Activated CD4-positive, alpha-beta memory T cell treated with anti-CD3 and anti-CD28 coated beads for 36 hours (primary cell): ENCODE results near the gene NME7. TPM values are rescaled to one million over a fixed set of nuclear protein-coding genes. Genes with fewer than 3 reads are reported as not detected.

Experiments used
- CTCF ChIA-PET: fragments of 350-600 bp; sonication (Branson Sonifier 250); formaldehyde crosslinking; loops from one replicate; lab custom pipeline; 2021; ENCODE audit warnings: antibody characterized with exemption, inconsistent platforms; lab: Charles Lee
- POLR2A ChIA-PET: fragments of 350-600 bp; sonication (Branson Sonifier 250); formaldehyde crosslinking; loops from one replicate; lab custom pipeline; 2021; ENCODE audit warnings: antibody characterized with exemption; lab: Charles Lee
- DNase-seq: peaks from one replicate; pipeline ENCODE4 v3.0.0-alpha.2; 2020
- H3K27ac Mint-ChIP-seq: one replicate; pipeline ENCODE4 v1.8.0; 2021; ENCODE audit warnings: mixed read lengths
- H3K27me3 Mint-ChIP-seq: one replicate; pipeline ENCODE4 v1.8.0; 2021; ENCODE audit warnings: mixed read lengths
- H3K36me3 Mint-ChIP-seq: one replicate; pipeline ENCODE4 v1.8.0; 2021; ENCODE audit warnings: mixed read lengths
- H3K4me1 Mint-ChIP-seq: one replicate; pipeline ENCODE4 v1.8.0; 2021; ENCODE audit warnings: low read depth, mixed read lengths
- H3K4me3 Mint-ChIP-seq: one replicate; pipeline ENCODE4 v1.8.0; 2021; ENCODE audit warnings: mild to moderate bottlenecking, mixed read lengths
- H3K9me3 Mint-ChIP-seq: one replicate; pipeline ENCODE4 v1.8.0; 2021; ENCODE audit warnings: mixed read lengths
- intact Hi-C: fragments of 100-400 bp; cut with micrococcal nuclease; formaldehyde crosslinking; loops from one replicate; pipeline ENCODE4 v1.15.1; 2023
- total RNA-seq, 2 experiments: library from RNA; stranded (reverse); gene quantifications; one replicate each; pipeline ENCODE4 v1.2.3, GENCODE V29; 2021

NME7 gene
- total RNA-seq, 2 experiments from 2014 or later = 12.9 to 15.9 TPM

GRCh38 chr1:169117014-169117413 lies 250.6 kb downstream of the NME7 start:
- Mint-ChIP-seq H3K4me1 (peaks cover 13% of the 10 kb centered on the region), H3K27me3 (peaks cover 5% of the 10 kb centered on the region), H3K9me3 (no peaks in the 10 kb centered on the region), H3K27ac (peak overlapping the region; percentile 43), H3K4me3 (no peak overlapping the region), H3K36me3 (peaks cover 5% of the 10 kb centered on the region)
- no peak for DNase-seq
- CTCF ChIA-PET = interaction anchor here (0.6 to 1.4 kb wide), 4 partner anchors 9 to 514 kb away, joined by 3 to 4 read pairs (median 3); partner anchors contain the start of gene ATP1B1
- POLR2A ChIA-PET = interaction anchor here (1.1 to 1.2 kb wide), 2 partner anchors 12 to 67 kb away, joined by 3 read pairs; no protein-coding TSS in a partner anchor
- intact Hi-C loops = no loop called here

GRCh38 chr1:169115891-169116585 lies 251.6 kb downstream of the NME7 start:
- H3K9me3 Mint-ChIP-seq = no peaks in the 10 kb centered on the region
- ChIA-PET POLR2A (interaction anchor here (0.5 to 1.2 kb wide), 3 partner anchors 13 to 234 kb away, joined by 3 to 4 read pairs (median 3); no protein-coding TSS in a partner anchor), CTCF (interaction anchor here (0.9 to 1.4 kb wide), 2 partner anchors 8 to 513 kb away, joined by 3 to 4 read pairs; no protein-coding TSS in a partner anchor)
- peak; percentile 71 for DNase-seq
- peaks cover 6% of the 10 kb centered on the region for H3K27me3 Mint-ChIP-seq
- H3K4me1 Mint-ChIP-seq = peaks cover 16% of the 10 kb centered on the region
- intact Hi-C loops = no loop called here
- no peak overlapping the region for H3K4me3 Mint-ChIP-seq
- peak overlapping the region; percentile 9 for H3K27ac Mint-ChIP-seq
- peaks cover 6% of the 10 kb centered on the region for H3K36me3 Mint-ChIP-seq

- DNase-seq = no peak
- peaks cover 33% of the 10 kb centered on the region for H3K4me1 Mint-ChIP-seq
- no peak overlapping the region for H3K27ac Mint-ChIP-seq
- no peak overlapping the region for H3K4me3 Mint-ChIP-seq
- CTCF ChIA-PET = no interaction called here
- POLR2A ChIA-PET = no interaction called here
- H3K27me3 Mint-ChIP-seq = peaks cover 9% of the 10 kb centered on the region
- no peaks in the 10 kb centered on the region for H3K9me3 Mint-ChIP-seq
- intact Hi-C loops = no loop called here
- H3K36me3 Mint-ChIP-seq = peaks cover 6% of the 10 kb centered on the region
Observed at GRCh38 chr1:169113613-169114119, 253.9 kb downstream of the NME7 start.

- ChIA-PET POLR2A (no interaction called here), CTCF (interaction anchor here (0.6 kb wide), 1 partner anchor 353 kb away, joined by 3 read pairs; no protein-coding TSS in a partner anchor)
- peaks cover 6% of the 10 kb centered on the region for H3K36me3 Mint-ChIP-seq
Observed at GRCh38 chr1:169112241-169112640, 255.4 kb downstream of the NME7 start.

GRCh38 chr1:169111472-169111871 lies 256.1 kb downstream of the NME7 start:
- no peak for DNase-seq
- peaks cover 20% of the 10 kb centered on the region for H3K27me3 Mint-ChIP-seq
- H3K4me3 Mint-ChIP-seq = no peak overlapping the region
- peaks cover 6% of the 10 kb centered on the region for H3K36me3 Mint-ChIP-seq
- ChIA-PET POLR2A (no interaction called here), CTCF (interaction anchor here (0.6 kb wide), 1 partner anchor 354 kb away, joined by 3 read pairs; no protein-coding TSS in a partner anchor)
- peaks cover 43% of the 10 kb centered on the region for H3K4me1 Mint-ChIP-seq
- intact Hi-C loops = no loop called here
- H3K9me3 Mint-ChIP-seq = no peaks in the 10 kb centered on the region
- no peak overlapping the region for H3K27ac Mint-ChIP-seq

More at GRCh38 chr1:169112241-169112640, 255.4 kb downstream of the NME7 start:
- H3K9me3 Mint-ChIP-seq = no peaks in the 10 kb centered on the region
- DNase-seq = no peak
- H3K4me3 Mint-ChIP-seq = no peak overlapping the region
- intact Hi-C loops = no loop called here
- peaks cover 45% of the 10 kb centered on the region for H3K4me1 Mint-ChIP-seq
- H3K27me3 Mint-ChIP-seq = peaks cover 17% of the 10 kb centered on the region
- no peak overlapping the region for H3K27ac Mint-ChIP-seq

GRCh38 chr1:169110689-169111447 lies 256.7 kb downstream of the NME7 start:
- Mint-ChIP-seq H3K4me1 (peaks cover 38% of the 10 kb centered on the region), H3K36me3 (peaks cover 6% of the 10 kb centered on the region), H3K27ac (no peak overlapping the region), H3K27me3 (peaks cover 20% of the 10 kb centered on the region), H3K9me3 (no peaks in the 10 kb centered on the region), H3K4me3 (no peak overlapping the region)
- DNase-seq = no peak
- intact Hi-C loops = no loop called here
- ChIA-PET CTCF (interaction anchor here (1.2 kb wide), 1 partner anchor 507 kb away, joined by 3 read pairs; no protein-coding TSS in a partner anchor), POLR2A (no interaction called here)

- Mint-ChIP-seq H3K4me1 (peaks cover 36% of the 10 kb centered on the region), H3K36me3 (peaks cover 6% of the 10 kb centered on the region), H3K4me3 (no peak overlapping the region), H3K9me3 (no peaks in the 10 kb centered on the region), H3K27ac (no peak overlapping the region), H3K27me3 (peaks cover 20% of the 10 kb centered on the region)
- CTCF ChIA-PET = interaction anchor here (1.2 kb wide), 1 partner anchor 507 kb away, joined by 3 read pairs; no protein-coding TSS in a partner anchor
- no peak for DNase-seq
- intact Hi-C loops = no loop called here
- POLR2A ChIA-PET = no interaction called here
Observed at GRCh38 chr1:169110236-169110635, 257.4 kb downstream of the NME7 start.

GRCh38 chr1:169109561-169110134 lies 257.9 kb downstream of the NME7 start:
- peaks cover 36% of the 10 kb centered on the region for H3K4me1 Mint-ChIP-seq
- DNase-seq = no peak
- H3K36me3 Mint-ChIP-seq = peaks cover 6% of the 10 kb centered on the region
- peaks cover 26% of the 10 kb centered on the region for H3K27me3 Mint-ChIP-seq
- H3K27ac Mint-ChIP-seq = peak overlapping the region; percentile 35
- intact Hi-C loops = loop anchor here (5.0 to 10.0 kb wide), 4 partner anchors 53 to 685 kb away; partner anchors contain the start of genes METTL18 and SLC19A2
- ChIA-PET CTCF (interaction anchor here (1.2 kb wide), 1 partner anchor 506 kb away, joined by 3 read pairs; no protein-coding TSS in a partner anchor), POLR2A (interaction anchor here (0.9 kb wide), 1 partner anchor 9 kb away, joined by 3 read pairs; no protein-coding TSS in a partner anchor)
- peak overlapping the region; percentile 35 for H3K4me3 Mint-ChIP-seq
- no peaks in the 10 kb centered on the region for H3K9me3 Mint-ChIP-seq

GRCh38 chr1:169108863-169109560 lies 258.6 kb downstream of the NME7 start:
- H3K4me1 Mint-ChIP-seq = peaks cover 36% of the 10 kb centered on the region
- intact Hi-C loops = loop anchor here (5.0 to 10.0 kb wide), 4 partner anchors 53 to 686 kb away; partner anchors contain the start of genes METTL18 and SLC19A2
- H3K9me3 Mint-ChIP-seq = no peaks in the 10 kb centered on the region
- H3K4me3 Mint-ChIP-seq = peak overlapping the region; percentile 71
- peaks cover 6% of the 10 kb centered on the region for H3K36me3 Mint-ChIP-seq
- ChIA-PET POLR2A (interaction anchor here (0.9 kb wide), 1 partner anchor 9 kb away, joined by 3 read pairs; no protein-coding TSS in a partner anchor), CTCF (no interaction called here)
- DNase-seq = peak; percentile 24
- peaks cover 29% of the 10 kb centered on the region for H3K27me3 Mint-ChIP-seq
- peak overlapping the region; percentile 79 for H3K27ac Mint-ChIP-seq

GRCh38 chr1:169108223-169108622 lies 259.4 kb downstream of the NME7 start:
- no peak for DNase-seq
- Mint-ChIP-seq H3K4me1 (peaks cover 36% of the 10 kb centered on the region), H3K27me3 (peaks cover 29% of the 10 kb centered on the region), H3K9me3 (no peaks in the 10 kb centered on the region), H3K4me3 (peak overlapping the region; percentile 71), H3K36me3 (peaks cover 6% of the 10 kb centered on the region), H3K27ac (peak overlapping the region; percentile 79)
- intact Hi-C loops = loop anchor here (5.0 to 10.0 kb wide), 4 partner anchors 54 to 687 kb away; partner anchors contain the start of genes METTL18 and SLC19A2
- CTCF ChIA-PET = no interaction called here
- POLR2A ChIA-PET = no interaction called here
